GM21390 (cell line): ENCODE measurements around the gene SLA2.
"Not testable (repeated sequence)": the region's sequence is repeated elsewhere in the genome, so short reads cannot be mapped to it uniquely, and the experiment has no call there.

Experiments
- ATAC-seq: cut with Tn5 transposase; IDR thresholded peaks from one replicate; pipeline ENCODE4 v1.9.1; 2021; ENCODE audit not compliant: unreplicated experiment

The SLA2 gene

GRCh38 chr20:36611625-36612024 lies 34.4 kb downstream of the SLA2 start:
- ATAC-seq, result no peak

GRCh38 chr20:36608388-36608728 lies 37.6 kb downstream of the SLA2 start:
- not testable (repeated sequence) for ATAC-seq

GRCh38 chr20:36607586-36608387 lies 38.2 kb downstream of the SLA2 start:
- no peak for ATAC-seq

- no peak for ATAC-seq
These were observed 39.6 kb downstream of the SLA2 start for GRCh38 chr20:36606158-36607066.

- peak; percentile 79 for ATAC-seq
These were observed 40.4 kb downstream of the SLA2 start, which contains the start of gene RAB5IF for GRCh38 chr20:36605399-36606157. Gene RAB5IF, plus strand, starts transcription at chr20:36605779. Its CDS starts 173 bp downstream, at chr20:36605952.

GRCh38 chr20:36604952-36605398 lies 41.0 kb downstream of the SLA2 start:
- ATAC-seq, result peak; percentile 31

- no peak for ATAC-seq
These were observed 44.5 kb downstream of the SLA2 start for GRCh38 chr20:36601540-36601939.

GRCh38 chr20:36599912-36600345 lies 46.1 kb downstream of the SLA2 start:
- no peak for ATAC-seq

- no peak for ATAC-seq
These were observed 52.6 kb downstream of the SLA2 start for GRCh38 chr20:36593347-36593929.

GRCh38 chr20:36591854-36592641 lies 53.9 kb downstream of the SLA2 start:
- ATAC-seq, result no peak

- no peak for ATAC-seq
These were observed 54.7 kb downstream of the SLA2 start for GRCh38 chr20:36591281-36591680.

- ATAC-seq, result no peak
These were observed 58.5 kb downstream of the SLA2 start for GRCh38 chr20:36587388-36588070.

- ATAC-seq, result no peak
These were observed 60.4 kb downstream of the SLA2 start for GRCh38 chr20:36585410-36586125.

GRCh38 chr20:36584018-36584481 lies 61.9 kb downstream of the SLA2 start:
- ATAC-seq, result no peak

- ATAC-seq, result no peak
These were observed 63.2 kb downstream of the SLA2 start for GRCh38 chr20:36582821-36583220.

GRCh38 chr20:36582322-36582721 lies 63.7 kb downstream of the SLA2 start:
- no peak for ATAC-seq

GRCh38 chr20:36579996-36580545 lies 65.9 kb downstream of the SLA2 start:
- ATAC-seq, result no peak

GRCh38 chr20:36578356-36579041 lies 67.5 kb downstream of the SLA2 start:
- no peak for ATAC-seq
